Stimulated activated CD4-positive, alpha-beta T cell treated with anti-CD3 and anti-CD28 coated beads, TNF-alpha, amount 100 ng/mL, for 24 hours (primary cell): ENCODE data around the gene ZNF564.
"Not testable (repeated sequence)": the region's sequence is repeated elsewhere in the genome, so short reads cannot be mapped to it uniquely, and the experiment has no call there.

Experiments
- DNase-seq, 3 experiments: peaks; one replicate each; pipeline ENCODE4 v3.0.0-alpha.2; 2020; ENCODE audit warnings: low read depth in 3 of 3

ZNF564 gene

DNA sequence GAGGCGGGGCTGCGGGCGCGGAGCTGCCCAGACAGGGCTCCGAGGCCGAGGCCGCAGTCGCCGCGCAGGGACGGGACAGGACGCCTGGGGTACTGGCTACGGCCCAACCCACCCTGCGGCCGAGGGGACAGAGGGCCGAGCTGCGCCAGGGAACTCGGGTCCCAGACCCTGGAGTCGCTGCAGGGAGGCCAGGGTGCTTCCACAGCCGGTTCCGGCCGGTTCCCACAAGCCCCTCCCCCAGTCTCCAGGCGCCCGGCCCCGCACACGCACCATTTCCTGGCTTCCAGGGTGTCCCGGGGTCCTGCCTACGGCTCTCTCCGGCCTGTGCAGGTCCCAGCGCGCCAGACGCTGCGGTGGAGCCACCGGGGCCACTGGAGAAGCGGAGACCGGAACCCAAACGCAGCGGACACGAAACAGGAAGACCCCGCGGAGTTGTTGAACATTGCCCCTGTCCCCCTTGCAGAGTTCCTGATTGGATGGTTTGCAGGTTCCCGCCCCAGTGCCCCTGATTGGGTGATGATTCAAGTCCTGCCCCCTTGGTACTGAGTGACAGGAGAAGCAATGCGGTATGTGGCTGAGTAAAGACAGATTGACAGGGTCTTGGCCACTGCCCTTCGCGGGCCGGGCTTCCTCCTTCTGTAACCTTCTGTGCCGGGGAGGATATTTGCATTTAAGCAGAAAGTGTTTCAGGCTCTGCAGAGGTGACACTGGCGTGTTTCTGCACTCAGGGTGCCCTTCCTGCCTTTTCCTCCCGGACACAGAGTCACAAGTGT is at the start of gene ZNF564:
TSS of gene ZNF564 (minus strand) at position 423 of the 773 bp plus-strand sequence. CDS start at position 273, 150 bp downstream.
- DNase-seq: peak; percentile 80 to 90 (median 88)

DNA sequence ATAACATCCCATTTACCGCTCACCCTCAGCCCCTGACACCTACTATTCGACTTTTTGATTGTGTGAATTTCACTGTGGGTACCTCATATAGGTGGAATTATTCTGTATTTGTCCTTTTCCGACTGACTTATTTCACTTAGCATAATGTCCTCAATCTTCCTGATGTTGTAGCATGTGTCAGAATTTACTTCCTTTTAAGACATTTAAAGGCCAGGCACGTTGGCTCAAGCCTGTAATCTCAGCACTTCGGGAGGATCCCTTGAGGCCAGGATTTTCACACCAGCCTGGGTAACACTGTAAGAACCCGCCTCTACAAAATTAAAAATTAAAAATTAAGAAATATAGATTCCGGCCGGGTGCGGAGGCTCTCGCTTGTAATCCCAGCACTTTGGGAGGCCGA is 46.3 kb upstream of the ZNF564 start:
- DNase-seq: no peak

DNA sequence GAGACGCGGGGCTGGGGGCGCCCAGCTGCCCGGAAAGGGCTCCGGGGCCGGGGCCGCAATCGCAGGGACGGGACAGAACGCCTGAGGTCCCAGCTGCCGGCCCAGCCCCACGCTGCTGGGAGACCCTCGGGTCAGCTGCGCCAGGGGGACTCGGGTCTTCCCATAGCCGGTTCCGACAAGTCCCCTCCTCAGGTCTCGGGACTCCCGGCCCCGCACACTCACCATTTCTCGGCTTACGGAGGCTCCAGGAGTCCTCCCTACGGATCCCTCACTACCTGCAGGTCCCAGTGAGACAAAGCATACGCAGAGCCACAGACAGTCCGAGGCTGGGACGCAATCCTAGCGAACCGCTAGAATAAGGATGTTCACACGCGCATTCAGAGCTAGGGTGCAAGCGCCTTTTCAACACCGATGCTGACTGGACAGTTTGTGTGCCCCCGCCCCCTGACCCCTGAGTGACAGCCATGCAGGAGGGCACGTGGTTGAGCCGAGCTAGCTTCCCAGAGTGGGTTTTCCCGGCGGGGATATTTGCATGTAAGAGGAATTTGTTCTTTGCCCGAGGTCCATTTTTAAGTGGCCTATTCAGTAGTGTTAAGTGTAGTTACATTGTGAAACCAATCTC is 45.8 kb upstream of the ZNF564 start:
- no peak for DNase-seq

DNA sequence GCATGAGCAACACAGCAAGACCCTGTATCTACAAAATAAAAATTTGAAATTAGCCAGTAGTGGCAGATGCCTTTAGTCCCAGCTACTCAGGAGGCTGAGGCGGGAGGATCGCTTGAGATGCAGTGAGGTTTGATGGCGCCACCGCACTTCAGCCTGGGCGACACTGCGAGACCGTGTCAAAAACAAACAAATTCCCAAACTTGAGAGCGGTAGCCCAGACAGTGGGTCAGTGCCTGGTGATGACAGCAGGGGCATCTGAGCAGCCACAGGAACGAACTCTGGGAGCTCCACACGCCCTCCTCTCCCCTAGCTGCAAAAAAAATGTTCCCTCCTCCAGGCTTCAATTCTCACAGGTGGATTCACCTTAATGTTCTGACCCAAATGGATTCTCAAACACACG is 45.2 kb upstream of the ZNF564 start:
- no peak for DNase-seq

DNA sequence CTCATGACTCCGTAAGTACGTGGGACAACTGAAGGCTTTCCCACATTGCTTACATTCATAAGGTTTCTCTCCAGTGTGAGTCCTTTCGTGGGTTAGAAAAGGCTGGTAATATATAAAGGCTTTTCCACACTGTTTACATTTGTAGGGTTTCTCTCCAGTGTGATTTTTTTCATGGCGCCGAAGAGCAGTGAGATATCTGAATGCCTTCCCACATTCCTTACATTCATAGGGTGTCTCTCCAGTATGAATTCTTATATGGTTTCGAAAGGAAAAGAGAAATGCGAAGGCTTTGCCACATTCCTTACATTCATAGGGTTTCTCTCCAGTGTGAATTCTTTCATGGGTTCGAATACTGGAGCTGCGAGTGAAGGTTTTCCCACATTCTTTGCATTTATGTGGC is 29.8 kb upstream of the ZNF564 start:
- no peak for DNase-seq

DNA sequence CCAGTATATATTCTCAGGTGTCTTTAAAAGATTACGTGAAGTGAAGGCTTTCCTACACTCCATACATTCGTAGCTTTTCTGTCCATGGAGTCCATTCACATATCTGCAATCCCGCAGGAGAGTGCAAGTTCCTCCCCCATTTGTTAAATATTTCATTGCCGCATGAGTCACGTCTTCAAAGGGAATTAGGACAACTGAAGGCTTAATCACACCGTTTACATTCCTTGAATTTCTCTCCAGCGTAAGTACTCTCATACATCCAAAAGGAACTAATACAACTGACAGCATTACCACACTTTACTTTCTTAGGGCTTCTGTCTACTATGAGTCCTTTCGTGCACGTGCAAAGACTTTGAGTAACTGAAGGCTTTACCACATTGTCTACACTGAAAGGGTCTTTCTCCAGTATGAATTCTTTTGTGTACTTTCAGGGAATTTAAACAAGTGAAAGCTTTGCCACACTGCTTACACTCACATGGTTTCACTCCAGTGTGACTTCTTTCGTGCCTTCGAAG is 29.0 kb upstream of the ZNF564 start:
- no peak for DNase-seq

DNA sequence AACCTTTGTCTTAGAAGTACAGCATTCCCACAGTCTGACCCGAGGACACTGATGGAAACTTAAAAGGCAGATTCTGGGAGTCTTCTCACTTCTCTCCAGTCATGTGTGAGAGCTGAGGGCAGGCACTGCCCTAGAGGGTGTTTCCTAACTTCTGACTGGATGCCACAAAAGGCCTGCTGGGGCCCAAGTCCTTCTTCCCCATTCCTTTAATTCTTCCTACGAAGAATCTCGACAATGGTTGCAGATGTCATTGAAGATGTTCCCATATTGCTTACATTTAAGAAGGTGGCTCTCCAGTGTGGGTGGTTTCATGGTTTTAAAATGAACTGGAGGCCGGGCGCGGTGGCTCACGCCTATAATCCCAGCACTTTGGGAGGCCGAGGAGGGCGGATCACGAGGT is 27.4 kb upstream of the ZNF564 start:
- no peak for DNase-seq

DNA sequence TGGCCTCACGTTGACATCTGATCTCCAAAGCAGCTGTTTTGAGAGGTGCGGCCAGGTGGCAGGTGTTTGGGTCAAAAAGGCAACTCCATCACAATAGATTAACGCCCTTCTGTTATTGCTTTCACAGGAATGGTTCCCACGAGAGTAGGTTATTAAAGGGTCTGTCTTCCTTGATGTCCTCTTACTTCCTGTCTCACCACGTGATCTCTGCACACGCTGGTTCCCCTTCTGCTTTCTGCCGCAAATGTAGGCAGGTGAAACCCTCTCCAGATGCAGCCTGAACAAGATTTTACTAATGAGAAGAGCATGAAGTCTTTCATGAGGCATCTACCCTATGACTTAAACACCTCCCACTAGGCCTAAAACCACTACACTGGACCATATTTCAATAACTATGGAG is 22.8 kb upstream of the ZNF564 start:
- DNase-seq: no peak

DNA sequence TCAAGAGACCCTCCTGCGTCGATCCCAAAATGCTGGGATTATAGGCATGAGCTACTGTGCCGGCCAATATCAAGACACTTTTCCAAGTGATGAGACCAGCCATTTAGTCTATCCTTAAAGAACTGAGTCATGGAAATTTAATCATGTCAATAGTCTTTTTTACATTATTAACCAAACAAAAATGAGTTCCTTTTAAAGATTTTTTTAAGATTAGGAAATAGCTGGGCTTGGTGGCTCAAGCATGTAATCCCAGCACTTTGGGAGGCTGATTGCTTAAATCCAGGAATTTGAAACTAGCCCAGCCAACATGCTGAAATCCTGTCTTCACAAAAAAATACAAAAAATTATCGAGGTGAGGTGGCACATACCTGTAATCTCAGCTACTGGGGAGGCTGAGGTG is 16.7 kb upstream of the ZNF564 start:
- DNase-seq: no peak

DNA sequence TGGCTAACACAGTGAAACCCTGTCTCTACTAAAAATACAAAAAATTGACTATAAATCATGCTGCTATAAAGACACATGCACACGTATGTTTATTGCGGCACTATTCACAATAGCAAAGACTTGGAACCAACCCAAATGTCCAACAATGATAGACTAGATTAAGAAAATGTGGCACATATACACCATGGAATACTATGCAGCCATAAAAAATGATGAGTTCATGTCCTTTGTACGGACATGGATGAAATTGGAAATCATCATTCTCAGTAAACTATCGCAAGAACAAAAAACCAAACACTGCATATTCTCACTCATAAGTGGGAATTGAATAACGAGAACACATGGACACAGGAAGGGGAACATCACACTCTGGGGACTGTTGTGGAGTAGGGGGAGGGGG is 15.1 kb upstream of the ZNF564 start:
- not testable (repeated sequence) for DNase-seq

DNA sequence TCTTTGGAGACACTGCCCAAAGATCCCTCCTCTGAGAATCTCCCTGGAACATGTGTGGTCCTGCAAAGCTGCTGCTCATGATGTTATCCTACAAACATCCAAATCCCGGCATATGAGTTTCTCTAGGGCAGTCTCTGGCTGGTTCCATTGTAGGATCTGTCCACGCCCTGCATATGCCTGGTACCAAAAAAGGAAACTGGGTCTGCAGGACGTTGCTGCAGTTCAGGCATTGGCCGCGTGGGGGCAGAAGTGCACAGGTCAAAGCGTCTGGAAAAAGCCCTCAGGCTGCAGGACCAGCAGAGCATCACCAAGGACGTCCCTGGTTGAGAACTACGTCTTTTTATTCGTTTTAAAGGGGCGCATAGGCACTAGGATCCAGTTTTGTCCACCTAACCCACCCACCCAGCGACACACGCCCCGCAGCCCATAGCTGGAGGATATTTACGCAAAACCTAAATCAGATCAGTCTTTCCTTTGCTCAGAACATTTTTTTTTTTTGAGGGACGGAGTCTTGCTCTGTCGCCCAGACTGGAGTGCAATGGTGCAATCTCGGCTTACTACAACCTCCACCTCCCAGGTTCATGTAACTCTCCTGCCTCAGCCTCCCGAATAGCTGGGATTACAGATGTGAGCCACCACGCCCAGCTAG is 12.9 kb upstream of the ZNF564 start:
- peak; percentile 82 to 92 (median 90) for DNase-seq

DNA sequence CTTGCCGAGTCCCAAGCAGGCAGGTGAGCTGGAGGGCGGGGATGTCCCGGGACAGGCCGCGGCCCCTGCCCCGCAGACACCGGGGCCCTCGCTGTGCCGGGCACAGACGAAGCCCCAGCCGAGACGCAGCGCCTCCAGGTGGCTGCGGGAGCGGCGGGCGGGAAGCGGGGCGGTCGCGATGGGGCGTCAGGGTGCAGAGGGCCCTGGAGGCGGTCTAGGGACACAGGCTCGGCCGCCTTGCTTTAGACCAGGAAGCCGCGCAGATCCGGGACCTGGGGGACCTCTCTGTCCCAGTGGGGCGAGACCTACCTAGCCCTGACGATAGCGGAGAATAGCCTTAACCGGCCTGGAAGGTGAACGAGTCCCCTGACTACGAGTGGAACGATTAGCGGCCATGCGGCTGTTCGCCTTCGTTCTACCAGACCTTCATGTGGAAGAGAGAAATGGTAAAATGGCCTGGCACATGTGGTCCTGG is 4.2 kb upstream of the ZNF564 start:
- DNase-seq: no peak

DNA sequence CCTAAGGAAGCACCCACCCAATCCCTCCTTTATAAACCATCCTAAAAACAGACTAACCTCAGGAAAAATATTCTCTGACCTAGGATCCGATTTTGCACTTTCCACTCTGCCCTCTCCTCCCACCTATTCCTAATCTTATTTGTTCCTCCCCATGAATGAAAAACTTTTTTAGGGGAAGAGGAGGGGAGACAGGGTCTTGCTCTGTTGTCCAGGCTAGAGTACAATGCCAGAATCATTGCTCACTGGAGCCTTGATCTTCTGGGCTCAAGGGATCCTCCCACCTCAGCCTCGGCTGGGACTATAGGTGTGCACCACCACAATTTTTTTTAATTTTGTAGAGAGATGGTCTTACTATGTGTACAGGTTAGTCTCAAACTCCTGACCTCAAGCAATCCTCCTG is 4.4 kb downstream of the ZNF564 start:
- no peak for DNase-seq

DNA sequence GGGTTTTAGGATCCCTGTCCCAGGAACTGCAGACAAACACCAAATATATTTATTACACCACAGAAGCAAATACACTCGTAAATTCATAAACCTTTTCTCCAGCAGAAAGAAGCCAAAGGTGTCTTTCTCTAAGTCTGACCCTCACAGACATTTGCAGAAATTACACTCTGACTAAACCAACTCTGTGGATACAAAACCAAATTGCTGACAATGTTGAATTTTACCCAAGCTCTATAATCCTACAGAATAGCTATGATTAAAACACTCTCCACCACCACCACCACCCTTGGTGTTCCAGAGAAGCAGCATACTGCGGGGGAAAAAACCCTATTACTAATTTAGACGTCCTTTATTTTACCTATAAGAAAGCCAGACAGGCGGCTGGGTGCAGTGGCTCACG is 5.2 kb downstream of the ZNF564 start:
- DNase-seq: no peak

DNA sequence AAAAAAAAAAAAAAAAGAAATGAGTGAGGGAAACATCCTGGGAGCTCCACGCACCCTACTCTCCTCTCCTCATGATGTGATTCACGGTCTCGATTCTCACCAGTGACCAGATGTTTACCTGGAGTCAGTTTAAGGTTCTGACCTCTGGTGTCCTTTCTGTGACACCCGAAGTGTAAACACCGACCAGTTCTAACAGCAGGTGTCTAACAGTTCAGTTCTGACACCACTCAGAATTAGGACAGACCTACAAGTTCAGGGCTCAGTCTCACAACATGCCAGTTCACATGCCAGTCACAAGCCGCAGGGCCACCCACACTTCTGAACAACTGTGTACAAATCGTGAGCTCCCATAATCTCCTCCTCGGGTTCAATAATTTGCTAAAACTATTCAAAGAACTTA is 6.0 kb downstream of the ZNF564 start:
- no peak for DNase-seq

DNA sequence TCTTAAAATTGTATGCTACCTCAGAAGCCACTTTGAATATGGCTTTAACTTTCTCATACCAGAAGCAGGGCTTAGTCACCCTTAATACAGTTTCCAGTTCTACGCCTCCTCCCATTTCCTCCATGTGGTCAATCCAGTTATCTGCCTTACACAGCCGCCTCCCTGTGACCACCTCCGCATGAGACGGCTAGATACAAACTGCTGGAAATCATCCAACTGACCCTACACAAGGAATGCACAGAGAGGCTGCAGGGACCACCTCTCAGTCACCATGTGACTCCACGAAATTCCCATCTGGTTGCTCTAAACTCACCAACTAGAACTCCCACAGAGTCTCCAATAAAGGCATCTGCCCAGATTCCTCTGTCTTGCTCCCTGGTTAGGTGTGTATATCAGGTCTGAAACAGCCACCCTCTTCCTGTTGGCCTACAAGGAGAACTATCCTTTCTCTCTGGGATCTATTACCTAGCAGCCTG is 6.8 kb downstream of the ZNF564 start:
- DNase-seq: no peak

DNA sequence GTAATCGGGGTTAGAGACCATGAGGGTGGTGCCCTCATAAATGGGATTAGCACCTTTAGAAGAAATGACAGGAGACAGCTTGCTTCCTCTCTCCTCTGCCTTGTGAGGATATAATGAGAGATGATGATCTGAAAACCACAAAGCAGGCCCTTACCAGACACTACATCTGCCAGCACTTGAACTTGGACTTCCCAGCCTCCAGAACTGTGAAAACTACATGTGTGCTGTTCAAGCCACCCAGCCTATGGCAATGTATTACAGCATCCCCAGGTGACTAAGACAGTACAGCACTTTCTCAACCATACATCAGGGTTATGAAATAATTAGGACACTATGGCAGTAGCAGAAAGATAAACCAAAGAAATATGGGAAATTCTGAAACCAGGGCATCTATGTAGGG is 7.4 kb downstream of the ZNF564 start:
- no peak for DNase-seq

DNA sequence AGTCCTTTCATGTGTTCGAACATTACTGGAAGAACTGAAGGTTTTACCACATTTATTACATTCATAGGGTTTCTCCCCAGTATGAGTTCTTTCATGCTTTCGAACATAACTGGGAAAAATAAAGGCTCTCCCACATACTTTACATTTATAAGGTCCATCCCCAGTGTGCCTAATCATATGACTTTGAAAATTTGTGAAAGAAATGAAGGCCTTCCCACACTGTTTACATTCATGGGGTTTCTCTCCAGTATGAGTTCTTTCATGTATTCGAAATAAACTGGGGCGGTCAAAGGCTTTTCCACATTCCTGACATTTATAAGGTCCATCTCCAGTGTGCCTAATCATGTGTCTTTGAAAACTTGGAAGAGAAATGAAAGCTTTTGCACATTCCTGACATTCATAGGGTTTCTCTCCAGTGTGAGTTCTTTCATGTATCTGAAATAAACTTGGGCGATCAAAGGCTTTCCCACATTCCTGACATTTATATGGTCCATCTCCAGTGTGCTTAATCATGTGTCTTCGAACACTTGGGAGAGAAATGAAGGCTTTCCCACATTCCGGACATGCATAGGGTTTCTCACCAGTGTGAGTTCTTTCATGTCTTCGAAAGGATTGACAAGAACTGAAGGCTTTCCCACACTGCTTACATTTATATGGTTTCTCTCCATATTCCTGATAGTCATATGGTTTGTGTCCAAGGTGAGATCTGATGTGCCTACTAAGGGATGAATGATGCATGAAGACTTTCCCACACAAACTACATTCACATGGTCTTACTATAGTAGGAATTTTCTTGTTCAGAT is 24.0 kb downstream of the ZNF564 start:
- no peak for DNase-seq

DNA sequence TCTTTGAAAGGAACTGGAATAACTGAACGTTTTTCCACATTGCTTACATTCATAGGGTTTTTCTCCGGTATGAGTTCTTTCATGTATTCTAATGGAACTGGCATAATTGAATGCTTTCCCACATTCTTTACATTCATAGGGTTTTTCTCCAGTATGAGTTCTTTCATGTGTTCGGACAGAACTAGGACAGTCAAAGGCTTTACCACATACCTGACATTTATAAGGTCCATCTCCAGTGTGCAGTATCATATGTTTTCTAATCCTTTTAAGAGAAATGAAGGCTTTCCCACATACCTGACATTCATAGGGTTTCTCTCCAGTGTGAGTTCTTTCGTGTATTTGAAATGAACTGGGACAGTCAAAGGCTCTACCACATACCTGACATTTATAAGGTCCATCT is 24.7 kb downstream of the ZNF564 start:
- no peak for DNase-seq

DNA sequence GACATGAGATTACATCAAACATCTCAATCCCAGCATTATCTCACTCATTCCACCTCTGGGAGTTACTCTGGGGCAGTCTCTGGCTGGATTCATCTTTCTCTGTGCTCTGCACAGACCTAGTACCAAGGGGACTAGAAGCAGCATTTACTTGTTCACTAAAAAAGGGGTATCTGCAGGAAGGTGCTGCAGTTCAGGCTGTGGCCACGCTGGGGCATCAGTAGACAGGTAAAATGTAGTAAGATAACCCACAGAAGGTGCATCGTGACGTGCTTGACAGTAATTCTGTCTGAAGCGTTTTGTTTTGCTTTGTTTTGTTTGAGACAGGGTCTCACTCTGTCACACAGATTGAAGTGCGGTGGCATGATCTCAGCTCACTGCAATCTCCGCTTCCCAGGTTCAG is 29.3 kb downstream of the ZNF564 start:
- DNase-seq: no peak

DNA sequence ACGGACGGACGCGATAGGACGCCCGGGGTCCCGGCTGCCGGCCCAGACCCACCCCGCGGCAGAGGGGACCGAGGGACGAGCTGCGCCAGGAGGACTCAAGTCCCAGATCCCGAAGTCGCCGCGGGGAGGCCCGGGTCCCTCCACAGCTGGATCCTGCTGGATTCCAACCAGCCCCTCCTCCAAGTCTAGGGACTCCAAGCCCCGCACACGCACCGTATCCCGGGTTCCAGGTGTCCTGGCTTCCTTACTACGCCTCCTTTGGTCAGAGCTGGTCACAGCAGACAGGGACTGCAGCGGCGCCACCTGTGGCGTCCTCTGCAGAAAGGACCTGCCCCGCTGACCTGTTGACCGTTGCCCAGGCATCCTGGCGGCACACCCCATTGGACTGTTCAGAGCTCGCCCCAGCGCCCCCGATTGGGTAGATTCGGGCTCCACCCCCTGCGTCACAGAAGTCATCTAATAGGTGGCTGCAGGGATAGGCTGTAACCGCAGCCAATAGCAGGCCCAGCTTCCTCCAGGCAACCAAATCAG is 37.7 kb downstream of the ZNF564 start:
- no peak for DNase-seq
